Panc1 (cell line): ENCODE results near the gene UNC5B. TPM values are rescaled to one million over a fixed set of nuclear protein-coding genes. Genes with fewer than 3 reads are reported as not detected.

ENCODE experiments used
- ATAC-seq: fragments of 200-7000 bp; cut with Tn5 transposase; 2 replicates; pipeline ENCODE4 v1.9.1; 2020; ENCODE audit warnings: mild to moderate bottlenecking, moderate library complexity
- BruUV-seq: library from RNA; stranded (reverse); fragments of 400-500 nt; replicated peaks from 2 replicates; lab custom pipeline; 2021; lab: Mats Ljungman, UMichigan
- CTCF ChIA-PET: fragments of 300-600 bp; sonication (Branson Sonifier 250); formaldehyde crosslinking; loops from one replicate; lab custom pipeline; 2022; ENCODE audit warnings: antibody characterized with exemption; lab: Charles Lee
- POLR2A ChIA-PET: fragments of 300-600 bp; sonication (Branson Sonifier 250); formaldehyde crosslinking; loops from one replicate; lab custom pipeline; 2022; ENCODE audit warnings: antibody characterized with exemption; lab: Charles Lee
- DNase-seq: peaks from one replicate; pipeline ENCODE4 v3.0.0-alpha.2; 2010; ENCODE audit warnings: low read depth, low spot score
- H3K27ac ChIP-seq: 2 replicates; pipeline ENCODE4 v1.5.1; 2011; ENCODE audit warnings: mild to moderate bottlenecking, low read length, inconsistent platforms
- H3K27me3 ChIP-seq: fragments of 200-500 bp; sonication (Bioruptor generic); 2 replicates; pipeline ENCODE4 v1.6.0; 2014; ENCODE audit warnings: low read length, inconsistent platforms; ENCODE audit not compliant: control insufficient read depth, insufficient read depth
- H3K36me3 ChIP-seq: fragments of 200-500 bp; sonication (Bioruptor generic); 2 replicates; pipeline ENCODE4 v1.5.1; 2014; ENCODE audit warnings: inconsistent platforms, mild to moderate bottlenecking, low read length, moderate library complexity; ENCODE audit not compliant: control insufficient read depth, insufficient read depth
- H3K4me1 ChIP-seq: 2 replicates; pipeline ENCODE4 v1.5.1; 2011; ENCODE audit warnings: inconsistent platforms, mild to moderate bottlenecking, low read length, moderate library complexity; ENCODE audit not compliant: control insufficient read depth, insufficient read depth
- H3K4me3 ChIP-seq, 2 experiments: 2 replicates each; pipeline ENCODE4 v1.5.1; 2011 to 2012; ENCODE audit warnings: low read depth in 2 of 2, low read length in 2 of 2, mild to moderate bottlenecking in 2 of 2, inconsistent platforms in 1 of 2, moderate library complexity in 1 of 2
- H3K9me3 ChIP-seq: fragments of 200-500 bp; sonication (Bioruptor generic); 2 replicates; pipeline ENCODE4 v1.5.1; 2014; ENCODE audit warnings: low read depth, mild to moderate bottlenecking, inconsistent platforms, low read length, moderate library complexity; ENCODE audit not compliant: control insufficient read depth, insufficient read depth
- CTCF ChIP-seq: fragments of 450-650 bp; IDR thresholded peaks from 2 replicates; pipeline ENCODE4 v1.5.1; 2017; ENCODE audit warnings: mild to moderate bottlenecking
- POLR2AphosphoS5 ChIP-seq: IDR thresholded peaks from 2 replicates; pipeline ENCODE4 v1.6.1; 2012; ENCODE audit warnings: mild to moderate bottlenecking, low read depth, low read length, moderate library complexity
- REST ChIP-seq, 2 experiments: IDR thresholded peaks; 2 replicates each; pipeline ENCODE4 v1.6.1; 2011 to 2012; ENCODE audit warnings: low read depth in 2 of 2, control low read depth in 1 of 2, low read length in 1 of 2, mild to moderate bottlenecking in 1 of 2, moderate library complexity in 1 of 2; ENCODE audit not compliant: insufficient read depth in 1 of 2
- SIN3A ChIP-seq: IDR thresholded peaks from 2 replicates; pipeline ENCODE4 v1.6.1; 2012; ENCODE audit warnings: low read depth, mild to moderate bottlenecking, low read length, moderate library complexity, borderline replicate concordance; ENCODE audit not compliant: insufficient read depth
- TCF7L2 ChIP-seq: IDR thresholded peaks from 2 replicates; pipeline ENCODE4 v1.6.1; 2011; ENCODE audit warnings: mild to moderate bottlenecking, low read depth, low read length, inconsistent platforms
- in situ Hi-C: cut with HindIII; loops from 2 replicates; pipeline ENCODE4 v1.10.0; 2016; ENCODE audit warnings: low sequenced_read_pairs, low pct_unique_long_range_greater_than_20kb
- intact Hi-C: fragments of 100-400 bp; cut with micrococcal nuclease; formaldehyde crosslinking; loops from one replicate; pipeline ENCODE4 v1.10.0; 2022; ENCODE audit not compliant: unreplicated experiment
- total RNA-seq: library from RNA; stranded (reverse); gene quantifications from one replicate; pipeline ENCODE4 v1.2.1, GENCODE V29; 2021; ENCODE audit not compliant: unreplicated experiment

Gene UNC5B
- total RNA-seq, 1 experiment from 2014 or later, result 1.1 TPM

GRCh38 chr10:71193516-71193915, 18.9 kb upstream of the UNC5B start:
- TF ChIP-seq SIN3A (no peak), CTCF (no peak), TCF7L2 (no peak), REST (IDR thresholded peaks at IDR 0.05; ENCODE audit: insufficient read depth in 1 of 2, low read depth in 2 of 2, low read length in 1 of 2) (no peak), POLR2AphosphoS5 (no peak)
- ChIA-PET CTCF (no interaction called here), POLR2A (interaction anchor here (0.9 kb wide), 1 partner anchor 13 kb away, joined by 3 read pairs; no protein-coding TSS in a partner anchor)
- Histone ChIP-seq H3K27ac (no peak overlapping the region), H3K4me3 (no peak overlapping the region), H3K9me3 (peaks cover 8% of the 10 kb centered on the region; the same call in 1 of the 2 replicates), H3K27me3 (peaks cover 5% of the 10 kb centered on the region), H3K36me3 (no peaks in the 10 kb centered on the region), H3K4me1 (no peaks in the 10 kb centered on the region)
- intact Hi-C loops (no loop called here), in situ Hi-C loops (no loop called here)
- DNase-seq (no peak), ATAC-seq (no peak)
- BruUV-seq, result no TSS peak

- Histone ChIP-seq H3K4me1 (no peaks in the 10 kb centered on the region), H3K27me3 (peaks cover 2% of the 10 kb centered on the region; the same call in 1 of the 2 replicates), H3K4me3 (no peak overlapping the region), H3K9me3 (peaks cover 15% of the 10 kb centered on the region; the same call in 1 of the 2 replicates), H3K36me3 (no peaks in the 10 kb centered on the region), H3K27ac (no peak overlapping the region)
- TF ChIP-seq SIN3A (no peak), REST (IDR thresholded peaks at IDR 0.05; ENCODE audit: insufficient read depth in 1 of 2, low read depth in 2 of 2, low read length in 1 of 2) (no peak), CTCF (no peak), TCF7L2 (no peak)
- ChIA-PET POLR2A (no interaction called here), CTCF (no interaction called here)
- BruUV-seq, result no TSS peak
- DNase-seq (no peak), ATAC-seq (no peak)
- in situ Hi-C loops, result no loop called here
- intact Hi-C loops, result no loop called here
Measured at GRCh38 chr10:71197955-71198354, 14.4 kb upstream of the UNC5B start.
